ENCODE data around the gene CFL1.
A peak's percentile ranks its signal among the peaks of the same experiment; 100 is the strongest.

DNA sequence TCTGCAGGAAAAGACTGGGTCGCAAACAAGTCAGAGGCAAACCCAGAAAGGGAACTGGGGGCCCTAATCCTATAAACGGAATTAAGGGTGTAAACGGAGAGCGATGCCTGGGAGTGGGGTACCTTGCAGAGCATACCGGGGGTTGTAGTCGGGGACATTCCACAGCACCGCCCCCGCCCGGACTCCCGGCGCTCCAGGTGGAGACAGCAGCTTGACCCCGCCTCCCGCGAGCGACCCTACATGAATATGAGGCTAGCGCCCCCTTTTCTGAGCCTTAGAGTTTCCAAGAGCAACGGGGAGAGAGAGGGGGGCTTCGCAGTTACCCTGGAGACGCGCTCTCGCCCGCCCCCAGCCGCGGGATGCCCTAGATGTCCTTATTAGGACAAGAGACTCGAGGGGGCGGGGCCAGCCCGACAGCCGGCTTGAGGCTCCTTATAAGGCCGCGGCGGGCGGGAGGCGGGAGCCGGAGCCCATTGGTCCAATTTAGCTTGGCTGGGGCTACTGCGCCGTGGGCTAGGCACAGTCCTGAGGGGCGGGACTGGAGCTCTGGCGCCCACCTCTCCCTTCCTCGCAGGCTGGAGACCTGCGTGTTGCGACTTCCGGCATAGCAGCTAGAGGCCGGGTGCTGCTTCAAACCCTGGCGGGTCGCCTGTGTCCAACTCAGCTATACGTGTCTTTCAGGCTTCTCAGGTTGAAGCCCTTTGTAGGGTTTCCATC is 1.3 kb upstream of the CFL1 start:
- TF ChIP-seq, protein P1, sequence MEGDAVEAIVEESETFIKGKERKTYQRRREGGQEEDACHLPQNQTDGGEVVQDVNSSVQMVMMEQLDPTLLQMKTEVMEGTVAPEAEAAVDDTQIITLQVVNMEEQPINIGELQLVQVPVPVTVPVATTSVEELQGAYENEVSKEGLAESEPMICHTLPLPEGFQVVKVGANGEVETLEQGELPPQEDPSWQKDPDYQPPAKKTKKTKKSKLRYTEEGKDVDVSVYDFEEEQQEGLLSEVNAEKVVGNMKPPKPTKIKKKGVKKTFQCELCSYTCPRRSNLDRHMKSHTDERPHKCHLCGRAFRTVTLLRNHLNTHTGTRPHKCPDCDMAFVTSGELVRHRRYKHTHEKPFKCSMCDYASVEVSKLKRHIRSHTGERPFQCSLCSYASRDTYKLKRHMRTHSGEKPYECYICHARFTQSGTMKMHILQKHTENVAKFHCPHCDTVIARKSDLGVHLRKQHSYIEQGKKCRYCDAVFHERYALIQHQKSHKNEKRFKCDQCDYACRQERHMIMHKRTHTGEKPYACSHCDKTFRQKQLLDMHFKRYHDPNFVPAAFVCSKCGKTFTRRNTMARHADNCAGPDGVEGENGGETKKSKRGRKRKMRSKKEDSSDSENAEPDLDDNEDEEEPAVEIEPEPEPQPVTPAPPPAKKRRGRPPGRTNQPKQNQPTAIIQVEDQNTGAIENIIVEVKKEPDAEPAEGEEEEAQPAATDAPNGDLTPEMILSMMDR (IDR thresholded peaks at IDR 0.05) = no peak
- peak; percentile 99 for TF ChIP-seq POLR2AphosphoS5 (IDR thresholded peaks at IDR 0.05)
- TF ChIP-seq POLR2A (IDR thresholded peaks at IDR 0.05) = peak; percentile 98 to 99
- peak in 1 of 4 donors; percentile 28 for TF ChIP-seq EP300 (IDR thresholded peaks at IDR 0.05)

All from sigmoid colon (tissue), 4 donors.